Ishikawa (cell line): Measurements from ENCODE around the gene SMIM15.

Experiments
- CEBPB ChIP-seq: IDR thresholded peaks from 2 replicates; pipeline ENCODE4 v1.6.1; 2012
- USF1 ChIP-seq: IDR thresholded peaks from 2 replicates; pipeline ENCODE4 v1.6.1; 2012

GRCh38 chr5:61142811-61143210 is 19.5 kb downstream of the SMIM15 start:
- TF ChIP-seq CEBPB (no peak), USF1 (no peak)
